Stimulated activated CD8-positive, alpha-beta memory T cell treated with anti-CD3 and anti-CD28 coated beads, Interleukin-12 subunit alpha, Interleukin-12 subunit beta, amount 100 ng/mL, for 4 hours (primary cell): Measurements from ENCODE around the gene CDH4.

ENCODE experiments used
- DNase-seq: peaks from one replicate; pipeline ENCODE4 v3.0.0-alpha.2; 2020; ENCODE audit warnings: low read depth

The CDH4 gene

GRCh38 chr20:61736001-61736635 is 484.1 kb downstream of the CDH4 start:
- DNase-seq: no peak

- no peak for DNase-seq
These were observed 484.8 kb downstream of the CDH4 start for GRCh38 chr20:61736751-61737310.

- DNase-seq: no peak
These were observed 485.3 kb downstream of the CDH4 start for GRCh38 chr20:61737346-61737745.

GRCh38 chr20:61737812-61738443 is 485.9 kb downstream of the CDH4 start:
- DNase-seq: no peak

- no peak for DNase-seq
These were observed 486.6 kb downstream of the CDH4 start for GRCh38 chr20:61738601-61739069.

- DNase-seq: no peak
These were observed 487.2 kb downstream of the CDH4 start for GRCh38 chr20:61739086-61739831.

- no peak for DNase-seq
These were observed 487.7 kb downstream of the CDH4 start for GRCh38 chr20:61739832-61740118.

- DNase-seq: no peak
These were observed 490.2 kb downstream of the CDH4 start for GRCh38 chr20:61742097-61742825.

GRCh38 chr20:61743606-61744005 is 491.5 kb downstream of the CDH4 start:
- no peak for DNase-seq

- DNase-seq: no peak
These were observed 492.8 kb downstream of the CDH4 start for GRCh38 chr20:61744691-61745396.

- DNase-seq: no peak
These were observed 493.5 kb downstream of the CDH4 start for GRCh38 chr20:61745397-61746146.

- DNase-seq: no peak
These were observed 494.1 kb downstream of the CDH4 start for GRCh38 chr20:61746147-61746646.

- DNase-seq: no peak
These were observed 494.7 kb downstream of the CDH4 start for GRCh38 chr20:61746781-61747180.

GRCh38 chr20:61748376-61748775 is 496.3 kb downstream of the CDH4 start:
- DNase-seq: no peak

- DNase-seq: no peak
These were observed 497.5 kb downstream of the CDH4 start for GRCh38 chr20:61749406-61750075.

GRCh38 chr20:61750093-61750492 is 498.0 kb downstream of the CDH4 start:
- DNase-seq: no peak

GRCh38 chr20:61752576-61752975 is 500.5 kb downstream of the CDH4 start:
- no peak for DNase-seq

GRCh38 chr20:61753316-61753942 is 501.4 kb downstream of the CDH4 start:
- DNase-seq: no peak
